ENCODE measurements around the gene MPP1.

GRCh38 chrX:154731184-154731583 is 74.1 kb downstream of the MPP1 start:
- TF ChIP-seq CTCF (IDR thresholded peaks at IDR 0.05) (no peak), POLR2A (IDR thresholded peaks at IDR 0.05) (no peak)
